Calu3 (cell line): ENCODE measurements around the gene AGAP3. TPM values are rescaled to one million over a fixed set of nuclear protein-coding genes. Genes with fewer than 3 reads are reported as not detected.
A peak's percentile ranks its signal among the peaks of the same experiment; 100 is the strongest.

ENCODE experiments used
- BruUV-seq: library from RNA; stranded (reverse); fragments of 400-500 nt; replicated peaks from 2 replicates; lab custom pipeline; 2021; lab: Mats Ljungman, UMichigan
- CTCF ChIA-PET: fragments of 300-600 bp; sonication (Branson Sonifier 250); formaldehyde crosslinking; loops from one replicate; lab custom pipeline; 2022; ENCODE audit warnings: antibody characterized with exemption; lab: Charles Lee
- DNase-seq: peaks from one replicate; pipeline ENCODE4 v3.0.0; 2022
- H3K27ac Mint-ChIP-seq: one replicate; pipeline ENCODE4 v1.8.0; 2022; ENCODE audit warnings: mixed read lengths; ENCODE audit not compliant: unreplicated experiment
- H3K27me3 Mint-ChIP-seq: one replicate; pipeline ENCODE4 v1.8.0; 2022; ENCODE audit warnings: mixed read lengths; ENCODE audit not compliant: unreplicated experiment
- H3K36me3 Mint-ChIP-seq: one replicate; pipeline ENCODE4 v1.8.0; 2022; ENCODE audit warnings: mild to moderate bottlenecking, moderate library complexity, mixed read lengths; ENCODE audit not compliant: insufficient read depth, unreplicated experiment
- H3K4me1 Mint-ChIP-seq: one replicate; pipeline ENCODE4 v1.8.0; 2022; ENCODE audit warnings: mild to moderate bottlenecking, low read depth, mixed read lengths; ENCODE audit not compliant: unreplicated experiment
- H3K4me3 Mint-ChIP-seq: one replicate; pipeline ENCODE4 v1.8.0; 2022; ENCODE audit warnings: mild to moderate bottlenecking, low read depth, moderate library complexity, mixed read lengths; ENCODE audit not compliant: unreplicated experiment
- H3K9me3 Mint-ChIP-seq: one replicate; pipeline ENCODE4 v1.8.0; 2022; ENCODE audit warnings: low read depth, mixed read lengths; ENCODE audit not compliant: unreplicated experiment
- intact Hi-C: fragments of 100-400 bp; cut with micrococcal nuclease; formaldehyde crosslinking; loops from one replicate; pipeline ENCODE4 v1.10.0; 2022; ENCODE audit not compliant: unreplicated experiment
- total RNA-seq: library from RNA; stranded (reverse); gene quantifications from 2 replicates; pipeline ENCODE4 v1.2.3, GENCODE V29; 2022
- TF ChIP-seq, protein P1 (sequence below): fragments of 200-600 bp; IDR thresholded peaks from one replicate; pipeline ENCODE4 v1.8.0; 2022; ENCODE audit warnings: antibody characterized with exemption; ENCODE audit not compliant: unreplicated experiment

The AGAP3 gene
- total RNA-seq, 1 experiment from 2014 or later = 73.4 TPM

DNA sequence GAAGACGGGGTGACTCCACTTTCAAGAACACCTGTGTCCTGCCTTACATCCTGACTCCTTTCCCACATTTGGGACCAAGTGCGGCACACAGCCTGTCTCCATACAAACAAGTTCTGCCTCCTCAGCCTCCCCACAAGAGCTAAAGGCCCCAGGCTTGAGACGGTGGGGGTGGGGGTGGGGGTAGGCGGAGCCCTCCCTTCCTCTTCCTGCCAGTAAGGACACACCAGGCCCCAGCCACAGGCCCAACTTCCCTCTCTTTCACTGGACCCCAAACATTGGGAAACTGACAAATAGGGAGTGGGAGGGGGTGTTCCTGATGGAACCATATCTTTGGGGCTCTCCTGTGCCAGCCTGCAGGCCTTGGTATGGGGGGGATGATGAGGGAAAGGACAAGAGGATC is 33.2 kb upstream of the AGAP3 start:
- intact Hi-C loops = no loop called here
- TF ChIP-seq, protein P1, sequence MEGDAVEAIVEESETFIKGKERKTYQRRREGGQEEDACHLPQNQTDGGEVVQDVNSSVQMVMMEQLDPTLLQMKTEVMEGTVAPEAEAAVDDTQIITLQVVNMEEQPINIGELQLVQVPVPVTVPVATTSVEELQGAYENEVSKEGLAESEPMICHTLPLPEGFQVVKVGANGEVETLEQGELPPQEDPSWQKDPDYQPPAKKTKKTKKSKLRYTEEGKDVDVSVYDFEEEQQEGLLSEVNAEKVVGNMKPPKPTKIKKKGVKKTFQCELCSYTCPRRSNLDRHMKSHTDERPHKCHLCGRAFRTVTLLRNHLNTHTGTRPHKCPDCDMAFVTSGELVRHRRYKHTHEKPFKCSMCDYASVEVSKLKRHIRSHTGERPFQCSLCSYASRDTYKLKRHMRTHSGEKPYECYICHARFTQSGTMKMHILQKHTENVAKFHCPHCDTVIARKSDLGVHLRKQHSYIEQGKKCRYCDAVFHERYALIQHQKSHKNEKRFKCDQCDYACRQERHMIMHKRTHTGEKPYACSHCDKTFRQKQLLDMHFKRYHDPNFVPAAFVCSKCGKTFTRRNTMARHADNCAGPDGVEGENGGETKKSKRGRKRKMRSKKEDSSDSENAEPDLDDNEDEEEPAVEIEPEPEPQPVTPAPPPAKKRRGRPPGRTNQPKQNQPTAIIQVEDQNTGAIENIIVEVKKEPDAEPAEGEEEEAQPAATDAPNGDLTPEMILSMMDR = no peak
- CTCF ChIA-PET = interaction anchor here (0.6 kb wide), 1 partner anchor 42 kb away, joined by 3 read pairs; no protein-coding TSS in a partner anchor
- Mint-ChIP-seq H3K36me3 (peaks cover 19% of the 10 kb centered on the region), H3K27ac (no peak overlapping the region), H3K9me3 (no peaks in the 10 kb centered on the region), H3K4me1 (peaks cover 9% of the 10 kb centered on the region), H3K4me3 (no peak overlapping the region), H3K27me3 (no peaks in the 10 kb centered on the region)
- no peak for DNase-seq
- no TSS peak for BruUV-seq

DNA sequence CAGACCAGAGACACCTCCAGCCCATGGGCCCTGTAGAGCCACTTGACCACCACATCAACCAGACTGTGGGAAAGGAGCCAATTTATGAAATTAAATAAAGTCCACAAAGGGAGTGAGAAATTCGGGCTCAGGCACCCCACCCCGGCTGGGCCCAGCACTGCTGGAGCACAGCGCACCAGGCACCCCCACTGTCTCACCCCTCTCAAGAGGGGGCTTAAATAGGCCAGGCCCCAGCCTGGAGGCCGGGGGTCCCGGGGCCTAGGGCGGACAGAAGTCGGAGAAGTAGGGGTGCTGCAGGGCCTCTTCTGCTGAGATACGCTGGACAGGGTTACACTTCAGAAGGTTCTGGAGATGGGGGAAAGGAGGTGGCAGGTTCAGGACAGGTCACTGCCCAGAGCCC is 32.5 kb upstream of the AGAP3 start:
- intact Hi-C loops = no loop called here
- Mint-ChIP-seq H3K36me3 (peaks cover 26% of the 10 kb centered on the region), H3K27ac (no peak overlapping the region), H3K4me3 (no peak overlapping the region), H3K9me3 (no peaks in the 10 kb centered on the region), H3K27me3 (no peaks in the 10 kb centered on the region), H3K4me1 (peaks cover 13% of the 10 kb centered on the region)
- CTCF ChIA-PET = no interaction called here
- TF ChIP-seq, protein P1 = no peak
- BruUV-seq = no TSS peak
- no peak for DNase-seq

DNA sequence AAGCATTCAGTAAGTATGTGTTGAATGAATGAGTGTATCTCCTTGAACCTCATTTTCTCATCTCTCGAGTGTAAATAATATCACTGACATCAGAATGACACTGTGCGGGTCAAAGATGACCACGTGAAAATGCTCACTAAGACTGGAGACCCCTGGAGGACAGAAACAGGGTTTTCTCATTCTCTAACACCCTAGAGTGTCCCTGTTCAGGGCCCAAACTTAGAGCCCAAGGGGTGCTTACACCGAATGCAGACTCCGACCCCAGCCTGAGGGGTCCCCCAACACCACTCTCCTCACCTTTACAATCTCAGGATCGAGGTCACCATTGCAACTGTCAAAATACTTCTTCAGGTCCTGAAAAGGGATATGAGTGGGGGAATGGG is 30.0 kb upstream of the AGAP3 start:
- peak overlapping the region; percentile 94 for H3K4me3 Mint-ChIP-seq

DNA sequence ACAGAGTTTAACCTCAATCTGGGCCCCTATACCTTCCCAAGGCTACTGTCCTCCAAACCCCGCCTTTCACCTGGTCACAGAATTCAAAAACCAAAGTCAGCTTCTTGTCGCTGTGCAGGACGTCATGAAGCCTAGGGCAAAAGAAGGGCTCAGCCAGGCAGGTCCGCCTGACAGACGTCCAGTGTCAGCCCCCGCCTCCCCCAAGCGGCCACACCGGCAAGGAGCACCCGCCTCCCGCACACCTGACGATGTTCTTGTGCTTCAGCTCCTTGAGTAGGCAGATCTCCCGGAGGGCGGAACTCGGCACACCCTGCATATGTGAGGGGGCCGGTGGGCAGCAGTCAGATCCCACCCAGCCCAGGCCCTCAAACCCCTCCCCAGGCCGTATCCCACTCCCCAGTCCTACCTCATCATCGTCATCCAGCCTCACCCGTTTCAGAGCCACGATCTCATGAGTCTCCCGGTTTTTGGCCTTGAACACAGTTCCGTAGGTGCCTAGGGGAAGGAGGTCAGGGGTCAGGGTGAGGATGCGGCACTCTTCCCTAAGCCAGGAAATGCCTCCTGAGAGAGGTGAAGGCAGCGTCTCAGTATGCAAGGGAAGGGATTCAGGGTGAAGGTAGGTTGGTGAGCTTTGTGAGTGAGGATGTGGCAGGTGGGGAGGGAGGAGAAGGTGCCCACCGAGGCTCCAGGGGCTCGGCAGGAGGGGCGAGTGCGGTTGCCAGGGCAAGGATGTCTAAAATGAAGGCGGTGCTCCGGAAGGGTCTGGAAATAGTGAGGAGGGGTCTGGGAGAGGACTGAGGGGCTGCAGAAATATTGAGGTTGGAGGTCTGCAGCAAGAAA is 29.4 kb upstream of the AGAP3 start:
- intact Hi-C loops = no loop called here
- H3K4me3 Mint-ChIP-seq = peak overlapping the region; percentile 94
- no peaks in the 10 kb centered on the region for H3K27me3 Mint-ChIP-seq
- TF ChIP-seq, protein P1 = no peak
- peak overlapping the region; percentile 67 for H3K27ac Mint-ChIP-seq
- no peak for DNase-seq
- BruUV-seq = no TSS peak
- CTCF ChIA-PET = interaction anchor here (2.0 kb wide), 1 partner anchor 29 kb away, joined by 13 read pairs; the partner anchor contains the start of gene ABCB8
- peaks cover 32% of the 10 kb centered on the region for H3K4me1 Mint-ChIP-seq
- H3K36me3 Mint-ChIP-seq = peaks cover 57% of the 10 kb centered on the region
- H3K9me3 Mint-ChIP-seq = no peaks in the 10 kb centered on the region

More for the DNA sequence above, 30.0 kb upstream of the AGAP3 start:
- H3K36me3 Mint-ChIP-seq = peaks cover 51% of the 10 kb centered on the region
- BruUV-seq = no TSS peak
- no peaks in the 10 kb centered on the region for H3K27me3 Mint-ChIP-seq
- DNase-seq = no peak
- H3K9me3 Mint-ChIP-seq = no peaks in the 10 kb centered on the region
- H3K4me1 Mint-ChIP-seq = peaks cover 25% of the 10 kb centered on the region
- peak overlapping the region; percentile 67 for H3K27ac Mint-ChIP-seq
- CTCF ChIA-PET = no interaction called here
- intact Hi-C loops = no loop called here
- TF ChIP-seq, protein P1 = no peak
